ENCODE measurements around the gene FBXL20.
"Not testable (repeated sequence)": the region's sequence is repeated elsewhere in the genome, so short reads cannot be mapped to it uniquely, and the experiment has no call there.

The FBXL20 gene

DNA sequence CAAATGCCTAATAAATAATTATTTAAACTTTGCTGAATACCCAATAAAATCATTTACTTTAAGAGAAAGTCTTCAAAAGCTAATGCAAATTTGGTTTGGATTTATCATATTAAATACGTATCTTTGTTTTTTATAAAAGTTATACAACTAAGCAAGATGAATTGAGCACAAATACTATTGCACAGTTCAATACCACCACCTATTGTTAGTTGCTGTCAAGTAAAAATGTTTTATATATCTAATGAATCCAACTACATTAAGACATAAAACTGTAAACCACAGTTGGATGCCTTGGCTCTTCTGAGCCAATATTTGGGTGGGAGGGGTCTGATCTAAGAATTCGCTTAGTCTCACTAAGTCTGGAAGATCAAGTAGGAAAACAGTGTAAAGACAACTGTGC, 7.7 kb downstream of the FBXL20 start:
- FAIRE-seq (no peak), DNase-seq (ENCODE audit: extremely low spot score, insufficient read length, low read depth) (no peak)

DNA sequence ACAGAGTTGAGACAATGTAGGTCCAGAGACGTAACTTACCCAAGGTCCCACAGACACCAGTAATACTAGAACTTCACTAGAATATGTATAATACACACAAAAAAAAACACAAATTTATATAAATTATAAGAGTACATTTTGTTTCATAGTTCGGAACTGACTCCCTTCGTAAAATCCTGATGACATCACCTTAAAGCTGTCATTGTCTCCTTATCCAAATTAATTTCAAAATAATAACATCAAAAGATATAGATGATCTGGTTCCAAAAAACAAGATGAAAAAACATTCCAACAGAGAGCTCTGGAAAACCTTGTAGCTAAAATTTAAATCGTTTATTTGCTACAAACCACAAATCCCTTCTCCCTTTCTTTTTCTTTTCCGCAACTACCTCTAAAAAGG, 10.0 kb downstream of the FBXL20 start:
- DNase-seq (ENCODE audit: extremely low spot score, insufficient read length, low read depth) (no peak), FAIRE-seq (no peak)

DNA sequence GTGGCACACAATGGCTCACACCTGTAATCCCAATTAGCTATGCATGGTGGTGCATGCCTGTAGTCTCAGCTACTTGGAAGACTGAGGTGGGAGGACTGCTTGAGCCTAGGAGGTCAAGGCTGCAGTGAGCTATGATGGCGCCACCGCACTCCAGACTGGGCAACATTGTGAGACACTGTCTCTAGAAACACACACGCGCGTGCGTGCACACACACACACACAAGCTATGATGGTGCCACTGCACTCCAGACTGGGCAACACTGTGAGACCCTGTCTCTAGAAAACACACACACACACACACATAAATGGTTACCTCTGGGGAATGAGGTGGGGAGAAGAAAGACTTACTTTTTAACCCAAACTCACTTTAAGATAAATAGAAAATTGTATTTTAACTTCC, 16.4 kb downstream of the FBXL20 start:
- FAIRE-seq = no peak
- DNase-seq (ENCODE audit: extremely low spot score, insufficient read length, low read depth) = no peak

DNA sequence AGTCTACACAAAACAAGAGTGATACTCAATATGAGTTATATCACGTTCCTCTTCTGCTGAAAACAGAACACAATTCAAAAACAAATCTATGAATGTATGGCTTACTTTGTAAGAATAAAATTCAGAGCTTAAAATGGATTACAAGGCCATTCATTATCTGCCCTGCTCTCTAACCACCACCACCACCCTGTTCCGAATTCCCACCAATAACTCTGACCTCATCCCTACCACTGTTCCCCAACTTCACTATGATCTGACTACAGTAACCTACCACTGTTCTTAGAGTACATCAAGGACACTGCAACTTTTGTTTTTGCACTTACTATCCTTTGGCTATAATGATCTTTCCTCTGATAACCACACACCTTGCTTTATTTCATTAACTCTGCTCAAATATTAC, 21.3 kb downstream of the FBXL20 start:
- DNase-seq (ENCODE audit: extremely low spot score, insufficient read length, low read depth) (no peak), FAIRE-seq (no peak)

DNA sequence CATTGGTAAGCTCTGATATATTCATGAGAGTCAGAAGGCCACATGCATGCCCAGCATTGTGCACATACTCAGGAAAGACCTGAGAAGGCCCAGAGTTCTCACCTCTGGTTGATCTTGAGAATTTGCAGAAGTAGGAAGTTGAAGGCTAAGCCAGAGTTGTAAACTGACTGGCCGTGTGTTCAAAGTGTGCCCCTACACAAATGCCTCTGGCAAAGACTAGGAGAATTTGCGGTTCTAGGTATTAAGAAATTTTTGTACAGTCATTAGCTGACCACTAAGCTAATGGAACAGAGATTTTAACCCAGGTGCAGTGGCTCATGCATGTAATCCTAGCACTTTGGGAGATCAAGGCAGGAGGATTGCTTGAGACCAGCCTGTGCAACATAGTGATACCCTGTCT, 25.0 kb downstream of the FBXL20 start:
- FAIRE-seq (no peak), DNase-seq (ENCODE audit: extremely low spot score, insufficient read length, low read depth) (no peak)

DNA sequence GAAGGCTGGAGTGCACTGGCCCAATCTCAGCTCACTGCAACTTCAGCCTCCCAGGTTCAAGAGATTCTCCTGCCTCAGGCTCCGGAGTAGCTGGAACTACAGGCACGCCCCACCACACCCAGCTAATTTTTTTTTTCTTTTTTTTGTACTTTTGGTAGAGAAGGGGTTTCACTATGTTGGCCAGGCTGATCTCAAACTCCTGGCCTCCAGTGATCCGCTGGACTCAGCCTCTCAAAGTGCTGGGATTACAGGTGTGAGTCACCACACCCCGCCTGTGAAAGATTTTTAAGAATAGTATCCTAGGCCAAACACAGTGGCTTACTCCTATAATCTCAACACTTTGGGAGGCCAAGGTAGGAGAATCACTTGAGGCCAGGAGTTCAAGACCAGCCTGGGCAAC, 33.6 kb downstream of the FBXL20 start:
- FAIRE-seq; DNase-seq (ENCODE audit: extremely low spot score, insufficient read length, low read depth): not testable (repeated sequence)

DNA sequence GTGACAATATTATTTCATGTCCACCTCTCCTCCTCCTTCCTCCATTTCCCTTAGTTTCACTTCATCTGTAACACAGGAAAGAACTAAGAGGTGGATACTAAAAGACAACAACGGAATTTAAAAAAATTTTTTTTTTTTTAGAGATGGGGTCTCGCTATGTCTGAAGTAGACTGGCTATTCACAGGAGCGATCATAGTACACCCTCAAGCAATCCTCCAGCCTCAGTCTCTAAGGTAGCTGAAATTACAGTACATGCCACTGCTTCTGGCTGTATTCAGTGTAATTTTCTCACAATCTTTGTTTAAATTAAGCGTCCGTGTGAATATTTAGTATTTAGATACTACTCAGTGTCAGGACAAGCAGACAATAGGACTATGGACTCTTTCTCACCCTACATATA, 35.6 kb downstream of the FBXL20 start:
- no peak for DNase-seq (ENCODE audit: extremely low spot score, insufficient read length, low read depth)
- no peak for FAIRE-seq

DNA sequence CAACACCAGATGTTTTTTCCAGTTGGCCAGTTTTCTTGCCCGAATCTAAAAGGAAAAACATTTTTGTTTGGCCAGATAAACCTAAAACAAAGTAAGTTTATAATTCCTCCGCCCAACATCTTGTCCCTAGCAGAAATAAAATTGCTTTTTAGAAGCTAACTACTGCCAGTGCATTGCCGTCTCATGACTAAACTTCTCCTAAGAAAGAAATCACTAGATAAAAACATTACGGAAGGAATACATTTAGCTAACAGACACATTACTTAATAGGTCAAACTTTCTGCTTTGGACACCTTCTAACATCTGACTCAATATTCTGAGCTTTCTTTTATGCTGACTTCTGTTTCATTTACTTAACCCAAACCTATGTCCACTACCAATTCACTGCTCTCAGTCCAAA, 36.2 kb downstream of the FBXL20 start:
- DNase-seq (ENCODE audit: extremely low spot score, insufficient read length, low read depth) = no peak
- FAIRE-seq = no peak

DNA sequence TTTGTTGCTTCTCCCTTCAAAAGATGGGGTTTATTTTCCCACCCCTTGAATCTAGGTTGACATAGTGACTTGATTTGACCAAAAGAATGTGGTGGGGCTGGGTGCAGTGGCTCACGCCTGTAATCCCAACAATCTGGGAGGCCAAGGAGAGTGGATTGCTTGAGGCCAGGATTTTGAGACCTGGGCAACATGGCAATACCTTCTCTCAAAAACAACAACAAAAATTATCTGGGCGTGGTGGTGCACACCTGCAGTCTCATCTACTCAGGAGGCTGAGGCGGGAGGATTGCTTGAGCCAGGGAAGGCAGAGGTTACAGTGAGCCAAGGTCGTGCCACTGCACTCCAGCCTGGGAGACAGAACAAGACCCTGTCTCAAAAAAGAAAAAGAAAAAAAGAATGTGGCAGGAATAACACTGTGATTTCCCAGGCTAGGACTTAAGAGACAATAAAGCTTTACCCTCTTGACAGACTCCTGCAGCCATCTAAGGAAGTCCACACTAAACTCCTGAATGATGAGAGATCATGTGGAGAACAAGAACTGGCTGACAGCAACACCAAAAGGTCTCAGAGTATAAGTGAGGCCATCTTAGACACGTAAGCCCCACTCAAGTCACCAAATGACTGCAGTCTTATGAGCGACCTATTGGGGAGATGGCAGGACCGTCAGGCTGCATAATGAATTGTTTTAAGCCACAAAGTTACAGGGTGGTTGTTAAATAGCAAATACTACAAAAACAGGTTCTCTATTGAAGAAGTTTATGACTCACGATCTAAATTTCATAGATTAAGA, 37.0 kb downstream of the FBXL20 start:
- FAIRE-seq (no peak), DNase-seq (ENCODE audit: extremely low spot score, insufficient read length, low read depth) (no peak)

DNA sequence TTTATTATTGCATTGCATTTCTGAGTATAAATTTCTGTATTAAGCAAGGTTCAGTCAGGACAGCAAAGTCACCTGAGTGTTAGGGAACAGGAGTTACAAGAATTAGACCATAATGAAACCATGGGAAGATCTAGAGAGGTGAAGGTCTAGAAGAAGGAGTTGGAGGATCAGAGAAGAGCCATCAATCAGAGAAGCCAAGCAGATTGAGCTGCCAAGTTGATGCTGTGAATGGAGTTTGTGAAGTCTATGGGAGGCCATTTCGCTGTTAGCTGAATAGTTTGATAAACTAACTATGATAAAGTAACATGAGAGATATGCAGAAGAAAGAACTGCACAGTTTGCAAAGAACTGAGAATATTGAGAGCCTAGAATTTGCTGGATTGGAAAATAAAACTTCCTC, 40.4 kb downstream of the FBXL20 start:
- FAIRE-seq = no peak

DNA sequence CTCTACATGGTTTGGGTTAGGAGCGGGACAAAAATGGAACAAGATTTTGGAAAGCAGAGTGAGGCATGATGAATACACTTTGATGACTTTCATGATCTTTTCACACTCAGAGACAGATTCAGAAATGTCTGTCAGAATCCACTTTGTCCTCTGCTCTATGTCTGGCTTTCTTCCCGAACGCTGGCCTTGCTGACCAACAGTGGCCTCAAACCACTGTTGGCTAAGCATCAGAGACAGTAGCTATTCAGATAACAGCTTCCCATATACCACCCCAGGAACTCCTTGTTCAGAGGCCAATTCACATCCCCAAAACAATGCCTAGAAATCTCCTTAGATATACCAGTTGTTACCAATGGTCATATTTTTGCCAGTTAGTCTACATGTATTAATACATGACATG, 40.9 kb downstream of the FBXL20 start:
- no peak for DNase-seq (ENCODE audit: extremely low spot score, insufficient read length, low read depth)
- FAIRE-seq = no peak

More for the DNA sequence above, 40.4 kb downstream of the FBXL20 start:
- DNase-seq (ENCODE audit: extremely low spot score, insufficient read length, low read depth) = no peak

DNA sequence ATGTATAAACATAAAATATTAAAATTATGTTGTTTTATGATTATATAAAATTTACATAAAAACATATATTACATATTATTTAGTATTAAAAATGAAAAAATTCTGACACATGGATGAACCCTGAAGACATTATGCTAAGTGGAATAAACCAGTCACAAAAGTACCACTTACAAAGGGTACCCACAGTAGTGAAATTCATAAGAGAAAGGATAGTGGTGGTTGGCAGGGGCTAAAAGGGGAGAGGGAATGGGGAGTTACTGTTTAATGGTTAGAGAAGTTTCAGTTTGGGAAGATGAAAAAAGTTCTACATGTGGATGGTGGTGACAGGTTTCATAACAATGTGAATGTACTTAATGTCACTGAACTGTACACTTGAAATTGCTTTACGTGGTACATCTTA, 41.4 kb downstream of the FBXL20 start:
- DNase-seq (ENCODE audit: extremely low spot score, insufficient read length, low read depth) = no peak
- no peak for FAIRE-seq

DNA sequence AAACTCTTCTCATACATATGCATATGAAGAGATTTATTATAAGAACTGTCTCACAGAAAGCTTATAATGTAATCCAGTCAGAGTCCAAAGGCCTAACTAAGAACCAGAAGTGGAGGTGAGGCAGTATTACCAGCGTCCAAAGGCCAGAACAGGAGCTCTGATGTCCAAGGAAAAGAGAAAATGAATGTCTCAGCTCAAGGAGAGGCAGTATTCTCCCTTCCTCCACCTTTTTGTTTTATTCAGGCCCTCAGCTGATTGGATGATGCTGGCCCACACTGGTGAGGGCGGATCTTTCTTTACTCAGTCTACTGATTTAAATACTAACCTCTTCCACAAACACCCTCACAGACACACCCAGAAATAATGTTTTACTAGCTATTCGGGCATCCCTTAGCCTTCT, 43.4 kb downstream of the FBXL20 start:
- no peak for DNase-seq (ENCODE audit: extremely low spot score, insufficient read length, low read depth)
- FAIRE-seq = no peak

DNA sequence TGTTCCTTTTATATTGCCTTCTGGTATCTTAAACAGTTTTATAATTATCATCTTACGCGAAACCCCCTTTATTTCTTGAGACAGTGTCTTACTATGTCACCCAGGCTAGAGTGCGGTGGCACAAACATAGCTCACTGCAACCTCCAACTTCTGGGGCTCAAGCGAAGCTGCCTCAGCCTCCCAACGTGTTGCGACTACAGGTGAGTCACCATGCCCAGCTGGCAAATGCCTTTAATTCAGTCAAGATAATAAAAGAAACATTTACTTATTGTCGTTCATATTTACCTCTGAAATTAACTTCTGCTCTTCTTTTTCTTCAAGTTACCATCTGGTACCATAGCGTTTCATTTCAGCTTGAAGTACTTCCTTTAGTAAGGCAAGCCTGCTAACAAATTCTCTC, 43.9 kb downstream of the FBXL20 start:
- DNase-seq (ENCODE audit: extremely low spot score, insufficient read length, low read depth) (no peak), FAIRE-seq (no peak)

DNA sequence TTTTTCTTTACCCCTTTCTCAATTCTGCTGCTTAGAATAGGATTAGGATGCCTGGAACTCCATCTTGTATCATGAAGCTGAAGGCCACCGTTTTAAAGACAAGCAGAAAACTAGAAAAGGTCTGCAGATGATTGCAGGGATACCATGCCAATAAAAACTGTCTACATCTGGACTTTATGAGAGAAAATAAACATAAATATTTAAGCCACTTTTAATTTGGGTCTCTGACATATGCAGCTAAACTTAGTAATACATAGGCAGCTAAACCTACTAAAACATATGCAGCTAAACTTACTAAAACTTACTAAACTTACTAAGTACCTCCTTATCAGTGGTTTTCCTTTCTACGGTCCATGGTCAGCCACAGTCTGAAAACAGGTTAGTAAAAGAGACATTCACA, 48.4 kb downstream of the FBXL20 start:
- no peak for FAIRE-seq
- no peak for DNase-seq (ENCODE audit: extremely low spot score, insufficient read length, low read depth)

DNA sequence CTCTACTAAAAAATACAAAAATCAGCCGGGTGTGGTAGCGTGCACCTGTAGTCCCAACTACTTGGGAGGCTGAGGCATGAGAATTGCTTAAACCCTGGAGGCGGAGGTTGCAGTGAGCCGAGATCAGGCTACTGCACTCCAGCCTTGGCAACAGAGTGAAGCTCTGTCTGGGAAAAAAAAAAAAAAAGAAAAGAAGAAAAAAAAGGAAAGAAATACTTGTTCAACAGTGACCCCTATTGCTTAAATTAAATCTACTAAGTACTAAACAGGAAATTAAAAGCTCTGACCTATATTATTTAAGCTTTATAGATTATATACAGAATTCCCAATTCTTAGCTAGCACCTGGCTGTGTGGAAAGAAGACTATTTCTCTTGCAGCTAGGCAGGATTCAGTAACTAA, 48.9 kb downstream of the FBXL20 start:
- FAIRE-seq (no peak), DNase-seq (ENCODE audit: extremely low spot score, insufficient read length, low read depth) (no peak)

DNA sequence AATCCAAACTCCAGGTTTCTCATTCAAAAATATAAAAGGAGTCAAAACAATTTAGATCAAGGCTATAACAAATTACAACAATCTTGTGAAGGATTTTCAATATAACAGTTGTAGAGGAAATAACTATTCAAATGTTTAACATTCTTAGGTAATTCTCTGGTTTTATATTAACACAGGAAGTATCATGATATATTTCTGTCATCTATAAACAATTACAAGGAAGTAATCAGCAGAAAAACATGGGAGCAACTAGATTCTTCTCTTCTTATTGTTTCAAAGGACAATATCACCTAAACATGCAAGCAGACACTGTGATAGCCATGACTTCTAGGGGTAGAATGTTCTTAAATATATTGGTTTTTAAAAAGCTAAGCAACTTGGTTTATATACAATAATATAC, 49.9 kb downstream of the FBXL20 start:
- DNase-seq (ENCODE audit: extremely low spot score, insufficient read length, low read depth) (no peak), FAIRE-seq (no peak)

DNA sequence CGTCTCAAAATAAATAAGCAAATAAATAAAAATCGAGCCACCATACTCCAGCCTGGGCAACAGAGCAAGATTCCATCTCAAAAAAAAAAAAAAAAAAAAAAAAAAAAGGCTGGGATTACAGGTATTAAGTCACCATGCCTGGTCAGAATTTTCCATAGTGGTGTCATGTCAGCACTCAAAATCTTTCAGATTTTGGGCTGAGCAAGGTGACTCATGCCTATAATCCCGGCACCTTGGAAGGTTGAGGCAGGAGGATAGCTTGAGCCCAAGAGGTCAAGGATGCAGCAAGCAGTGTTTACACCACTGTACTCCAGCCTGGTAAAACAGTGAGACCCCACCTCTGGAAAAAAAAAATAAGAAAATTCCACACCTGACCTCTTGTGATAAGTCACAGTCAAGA, 52.2 kb downstream of the FBXL20 start:
- DNase-seq (ENCODE audit: extremely low spot score, insufficient read length, low read depth) = no peak
- no peak for FAIRE-seq

DNA sequence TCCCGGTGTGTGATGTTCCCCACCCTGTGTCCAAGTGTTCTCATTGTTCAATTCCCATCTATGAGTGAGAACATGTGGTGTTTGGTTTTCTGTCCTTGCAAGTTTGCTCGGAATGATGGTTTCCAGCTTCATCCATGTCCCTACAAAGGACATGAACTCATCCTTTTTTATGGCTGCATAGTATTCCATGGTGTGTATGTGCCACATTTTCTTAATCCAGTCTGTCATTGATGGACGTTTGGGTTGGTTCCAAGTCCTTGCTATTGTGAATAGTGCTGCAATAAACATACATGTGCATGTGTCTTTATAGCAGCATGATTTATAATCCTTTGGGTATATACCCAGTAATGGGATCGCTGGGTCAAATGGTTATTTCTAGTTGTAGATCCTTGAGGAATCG, 54.6 kb downstream of the FBXL20 start:
- not testable (repeated sequence) for DNase-seq (ENCODE audit: extremely low spot score, insufficient read length, low read depth); FAIRE-seq

DNA sequence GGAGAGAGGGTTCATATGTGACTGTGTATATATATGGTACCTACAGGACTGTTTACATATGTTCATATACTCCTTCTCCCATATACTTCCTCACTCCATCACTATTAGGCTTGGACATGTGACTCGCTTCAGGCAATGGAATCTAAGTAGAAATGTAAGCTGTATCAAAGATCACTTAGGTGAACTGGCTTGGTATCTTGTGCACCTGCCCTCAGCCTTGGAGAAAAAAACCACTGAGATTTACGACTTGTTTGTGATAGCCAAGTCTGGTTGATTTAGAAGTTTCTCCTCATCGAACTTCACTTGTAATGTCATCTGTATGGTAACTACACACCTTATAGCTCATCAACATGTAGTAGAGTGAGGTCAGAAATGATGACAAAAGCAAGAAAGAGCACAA, 59.9 kb downstream of the FBXL20 start:
- FAIRE-seq (no peak), DNase-seq (ENCODE audit: extremely low spot score, insufficient read length, low read depth) (no peak)

DNA sequence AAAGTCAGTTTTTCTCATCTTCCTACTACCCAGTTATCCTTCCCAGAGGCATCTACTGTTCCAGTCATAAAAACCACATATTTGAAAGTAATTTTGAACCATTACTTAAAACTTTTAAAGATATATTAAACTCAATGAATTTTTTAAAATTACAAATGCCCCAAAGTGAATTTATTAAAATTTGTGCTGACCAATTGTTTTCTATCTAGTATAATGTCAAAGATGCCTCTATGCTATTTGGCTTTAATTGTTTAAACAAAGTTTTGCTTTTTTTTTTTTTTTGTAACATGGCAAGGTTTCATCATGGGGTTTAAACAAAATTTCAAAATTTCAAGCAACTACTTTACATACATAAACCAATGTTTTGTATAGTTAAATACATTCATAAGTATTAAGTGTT, 60.7 kb downstream of the FBXL20 start:
- no peak for FAIRE-seq

DNA sequence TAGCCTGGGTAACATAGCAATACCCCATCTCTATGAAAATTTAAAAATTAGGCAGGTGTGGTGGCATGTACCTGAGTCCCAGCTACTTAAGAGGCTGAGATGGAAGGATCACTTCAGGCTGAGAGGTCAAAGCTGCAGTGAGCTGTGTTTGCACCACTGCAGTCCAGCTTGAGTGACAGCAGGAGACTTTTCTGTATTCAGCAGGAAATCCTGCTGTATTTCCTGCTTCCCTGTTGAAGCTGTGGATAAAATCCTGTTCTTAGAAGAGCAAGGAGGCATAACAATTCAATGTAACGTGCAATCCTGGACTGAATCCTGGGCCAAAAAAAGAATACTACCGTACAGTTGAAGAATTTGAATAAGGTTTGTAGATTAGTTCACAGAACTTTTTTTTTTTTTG, 62.2 kb downstream of the FBXL20 start:
- DNase-seq (ENCODE audit: extremely low spot score, insufficient read length, low read depth) = no peak
- no peak for FAIRE-seq

More for the DNA sequence above, 60.7 kb downstream of the FBXL20 start:
- DNase-seq (ENCODE audit: extremely low spot score, insufficient read length, low read depth) = no peak
